Measurements from ENCODE around the gene PEX11G. TPM values are rescaled to one million over a fixed set of nuclear protein-coding genes. Genes with fewer than 3 reads are reported as not detected.

PEX11G gene
- total RNA-seq, 1 experiment from 2014 or later = 4.3 TPM

- TF ChIP-seq AFF4 (CRISPR knock-in tag; IDR thresholded peaks at IDR 0.05; ENCODE audit: borderline replicate concordance) (no peak), ZSCAN18 (CRISPR knock-in tag; IDR thresholded peaks at IDR 0.05) (no peak), CTCF (IDR thresholded peaks at IDR 0.05) (no peak), ZNF532 (CRISPR knock-in tag; IDR thresholded peaks at IDR 0.05; ENCODE audit: borderline replicate concordance) (no peak), TEAD4 (CRISPR knock-in tag; IDR thresholded peaks at IDR 0.05) (no peak), MXD4 (CRISPR knock-in tag; IDR thresholded peaks at IDR 0.05; ENCODE audit: borderline replicate concordance) (no peak), E2F1 (CRISPR knock-in tag; IDR thresholded peaks at IDR 0.05) (no peak), ZNF671 (CRISPR knock-in tag; IDR thresholded peaks at IDR 0.05) (no peak), NFE2L1 (CRISPR knock-in tag; IDR thresholded peaks at IDR 0.05) (no peak), ZNF263 (CRISPR knock-in tag; IDR thresholded peaks at IDR 0.05; ENCODE audit: low read depth) (no peak), USF1 (CRISPR knock-in tag; IDR thresholded peaks at IDR 0.05) (no peak)
These were observed 38.8 kb upstream of the PEX11G start (continued) for GRCh38 chr19:7527516-7528191.

Data from WTC11 (cell line).